Activated CD8-positive, alpha-beta memory T cell treated with anti-CD3 and anti-CD28 coated beads, Interleukin-2, amount 50 U/mL, for 4 hours (primary cell): ENCODE results near the gene FAAP100.
"Not testable (repeated sequence)": the region's sequence is repeated elsewhere in the genome, so short reads cannot be mapped to it uniquely, and the experiment has no call there.

Experiments used
- DNase-seq: peaks from one replicate; pipeline ENCODE4 v3.0.0-alpha.2; 2020

Gene FAAP100

DNA sequence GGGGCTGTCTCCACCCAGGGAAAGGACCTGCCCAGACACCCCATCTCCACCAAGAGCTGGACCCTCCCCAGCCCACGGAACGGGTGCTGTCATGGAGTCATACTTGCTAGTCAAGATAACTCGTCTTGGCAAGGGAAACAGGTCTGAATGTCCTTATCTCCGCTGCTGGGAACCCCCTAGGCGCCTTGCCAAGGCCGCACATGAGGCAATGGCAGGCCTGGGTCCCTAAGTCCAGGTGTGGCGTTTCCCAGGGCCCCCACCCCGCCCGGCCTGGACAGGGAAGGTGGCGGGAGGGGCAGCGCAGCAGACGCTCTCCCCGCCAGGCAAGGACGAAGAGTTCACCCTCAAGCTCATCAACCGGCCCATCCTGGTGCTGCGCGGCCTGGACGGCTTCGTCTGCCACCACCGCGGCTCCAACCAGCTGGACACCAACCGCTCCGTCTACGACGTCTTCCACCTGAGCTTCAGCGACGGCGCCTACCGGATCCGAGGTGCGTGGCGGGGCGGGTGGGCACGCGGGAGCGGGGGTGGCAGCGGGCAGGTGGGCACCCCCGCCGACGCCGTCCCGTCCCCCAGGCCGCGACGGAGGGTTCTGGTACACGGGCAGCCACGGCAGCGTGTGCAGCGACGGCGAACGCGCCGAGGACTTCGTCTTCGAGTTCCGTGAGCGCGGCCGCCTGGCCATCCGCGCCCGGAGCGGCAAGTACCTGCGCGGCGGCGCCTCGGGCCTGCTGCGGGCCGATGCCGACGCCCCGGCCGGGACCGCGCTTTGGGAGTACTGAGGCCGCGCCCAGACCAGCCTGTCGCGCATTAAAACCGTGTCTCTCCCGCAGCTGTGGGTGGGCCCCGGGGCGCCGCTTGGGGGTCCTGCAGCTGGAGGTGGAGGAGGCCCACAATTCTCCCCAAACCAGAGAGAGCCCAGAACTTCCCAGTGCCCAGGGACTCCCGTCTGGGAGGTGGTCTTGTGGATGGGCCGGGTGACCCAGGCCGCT is 15.6 kb downstream of the FAAP100 start:
- DNase-seq: no peak

DNA sequence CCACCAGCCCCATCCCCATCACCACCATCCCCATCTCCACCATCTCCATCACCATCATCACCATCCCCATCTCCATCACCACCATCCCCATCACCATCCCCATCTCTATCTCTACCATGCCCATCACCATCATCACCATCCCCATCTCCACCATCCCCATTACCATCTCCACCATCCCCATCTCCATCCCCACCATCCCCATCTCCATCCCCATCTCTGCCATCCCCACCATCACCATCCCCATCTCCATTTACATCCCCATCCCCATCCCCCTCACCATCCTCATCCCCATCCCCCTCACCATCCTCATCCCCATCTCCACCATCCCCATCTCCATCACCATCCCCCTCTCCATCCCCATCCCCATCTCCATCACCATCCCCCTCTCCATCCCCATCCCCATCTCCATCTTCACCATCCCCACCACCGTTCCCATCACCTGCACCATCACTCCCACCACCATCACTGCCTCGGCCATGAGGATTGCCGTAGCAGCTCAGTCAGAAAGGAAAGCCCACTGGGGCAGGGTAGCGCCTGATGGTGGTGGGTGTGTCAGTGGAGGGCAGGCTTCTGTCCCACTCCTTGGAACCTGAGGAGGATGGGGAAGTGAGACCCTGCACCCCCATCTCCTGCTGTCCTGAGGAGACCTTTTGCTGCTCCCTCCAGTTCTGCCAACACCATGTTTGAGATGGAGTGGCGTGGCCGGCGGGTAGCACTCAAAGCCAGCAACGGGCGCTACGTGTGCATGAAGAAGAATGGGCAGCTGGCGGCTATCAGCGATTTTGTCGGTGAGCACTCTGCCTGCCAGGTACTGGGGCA is 16.5 kb downstream of the FAAP100 start:
- DNase-seq: no peak

DNA sequence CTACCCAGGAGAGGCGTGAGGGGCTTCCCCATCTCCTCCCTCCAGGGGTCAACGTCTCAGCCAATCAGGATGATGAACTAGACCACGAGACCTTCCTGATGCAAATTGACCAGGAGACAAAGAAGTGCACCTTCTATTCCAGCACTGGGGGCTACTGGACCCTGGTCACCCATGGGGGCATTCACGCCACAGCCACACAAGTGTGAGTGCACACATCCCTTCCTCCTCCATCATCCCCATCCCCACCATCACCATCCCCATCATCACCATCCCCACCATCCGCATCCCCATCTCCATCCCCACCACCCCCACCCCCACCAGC is 17.2 kb downstream of the FAAP100 start:
- DNase-seq: no peak

DNA sequence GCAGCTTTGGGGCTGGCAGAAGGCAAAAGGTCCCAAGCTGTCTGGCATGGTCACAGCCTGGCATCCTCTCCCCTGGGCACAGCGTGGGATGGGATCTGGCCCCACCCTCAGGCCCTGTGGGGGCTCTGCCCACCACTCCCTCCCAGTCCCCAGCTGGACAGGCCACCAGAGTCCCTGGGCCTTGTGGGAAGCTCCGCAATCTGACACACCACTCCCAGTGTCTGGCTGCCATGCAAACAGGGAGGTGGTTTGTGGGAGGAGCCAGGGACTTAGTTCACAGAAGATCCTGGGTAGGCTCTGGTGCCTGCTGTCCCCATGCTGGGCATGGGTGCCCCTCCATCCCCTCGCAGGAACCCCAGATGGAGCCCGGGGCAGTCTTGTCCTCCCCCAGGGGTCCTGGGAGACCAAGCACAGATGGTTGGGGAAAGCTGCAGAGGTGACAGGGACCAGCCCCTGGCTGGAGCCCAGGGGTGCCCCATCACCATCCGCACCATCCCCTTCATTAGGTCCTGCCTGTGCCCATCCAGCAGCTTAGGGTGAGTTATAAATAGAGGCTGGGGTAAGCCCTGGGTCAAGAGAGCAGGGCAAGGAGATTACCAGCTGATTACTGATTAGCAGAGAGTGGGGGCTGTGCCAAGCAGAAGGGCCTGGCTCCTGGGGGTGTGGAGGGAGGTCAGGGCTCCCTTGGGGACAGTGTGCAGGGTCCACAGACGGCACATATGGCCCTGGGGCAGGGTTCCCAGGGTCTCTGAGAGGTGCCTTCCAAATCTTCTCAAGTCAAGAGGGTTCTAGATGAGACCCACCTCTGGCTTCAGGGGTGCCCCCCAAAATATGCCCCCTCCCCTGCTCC is 17.8 kb downstream of the FAAP100 start:
- no peak for DNase-seq

DNA sequence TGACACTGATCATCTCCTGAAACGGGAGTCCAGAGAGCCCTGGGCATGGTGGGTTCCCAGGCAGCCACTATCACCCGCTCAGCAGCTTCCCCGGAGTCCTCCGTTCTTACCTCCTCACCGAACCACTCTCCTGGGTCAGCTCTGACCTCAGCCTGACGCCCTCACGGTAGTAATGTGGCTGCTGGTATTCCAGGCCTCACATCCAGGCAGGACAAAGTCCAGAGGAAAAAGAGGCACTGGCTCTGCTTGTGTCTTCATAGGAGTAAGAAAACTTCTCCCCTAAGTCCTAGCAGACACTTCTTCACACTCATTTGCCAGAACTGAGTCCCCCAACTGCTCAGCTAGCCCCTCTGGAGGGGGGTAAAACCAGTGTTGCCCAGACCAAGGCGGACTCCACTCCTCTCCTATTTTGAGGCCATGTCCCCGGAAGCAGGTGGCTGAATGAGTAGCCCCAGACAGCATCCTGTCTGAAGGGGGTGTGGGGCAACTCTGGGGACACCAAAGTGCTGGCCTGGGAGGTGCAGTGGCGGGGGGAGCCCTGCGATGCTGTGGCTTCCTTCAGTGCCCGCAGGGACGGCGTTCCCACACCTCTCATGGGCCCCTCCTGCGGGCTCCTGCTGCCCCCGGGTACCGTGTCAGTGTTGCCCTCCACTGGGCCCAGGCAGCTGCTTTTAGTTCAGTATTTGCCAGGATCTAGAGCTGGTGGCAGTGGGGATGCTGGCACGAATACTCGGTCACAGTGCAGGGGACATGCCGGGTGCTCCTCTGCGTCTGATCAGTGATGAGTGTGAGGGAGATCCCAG is 18.6 kb downstream of the FAAP100 start:
- DNase-seq: no peak

- DNase-seq: no peak
These were observed 19.5 kb downstream of the FAAP100 start for GRCh38 chr17:81532490-81533287.

GRCh38 chr17:81531998-81532404 is 20.2 kb downstream of the FAAP100 start:
- not testable (repeated sequence) for DNase-seq

DNA sequence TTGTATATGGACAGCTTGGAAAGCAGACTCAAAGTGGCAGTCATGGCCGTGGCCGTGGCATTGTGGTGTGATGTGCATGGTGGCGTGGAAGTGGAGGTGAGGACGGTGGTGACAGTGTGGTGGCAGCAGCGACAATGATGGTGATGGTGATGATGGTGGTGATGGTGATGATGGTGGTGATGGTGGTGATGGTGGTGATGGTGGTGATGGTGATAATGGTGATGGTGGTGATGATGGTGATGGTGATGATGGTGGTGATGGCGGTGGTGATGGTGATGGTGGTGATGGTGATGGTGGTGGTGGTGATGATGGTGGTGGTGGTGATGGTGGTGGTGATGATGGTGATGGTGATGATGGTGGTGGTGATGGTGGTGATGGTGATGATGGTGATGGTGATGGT is 21.1 kb downstream of the FAAP100 start:
- DNase-seq: not testable (repeated sequence)

DNA sequence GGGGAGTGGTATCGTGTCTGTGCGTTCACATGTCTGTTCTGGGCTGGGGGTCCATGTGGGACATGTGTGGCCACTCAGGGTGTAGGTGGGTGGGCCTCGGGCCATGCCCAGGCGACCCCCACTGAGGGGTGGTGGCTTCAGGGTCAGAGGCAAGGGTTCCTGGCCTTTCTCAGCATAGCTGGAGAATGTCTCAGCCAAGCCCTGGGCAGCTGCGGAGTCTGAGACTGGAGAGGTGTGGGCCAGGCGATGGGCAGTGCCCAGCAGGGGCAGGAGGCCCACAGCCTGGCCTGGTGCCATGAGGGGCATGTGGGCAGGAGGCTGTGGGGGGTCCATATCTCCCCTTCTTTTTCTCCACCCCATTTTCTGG is 22.7 kb downstream of the FAAP100 start:
- no peak for DNase-seq

DNA sequence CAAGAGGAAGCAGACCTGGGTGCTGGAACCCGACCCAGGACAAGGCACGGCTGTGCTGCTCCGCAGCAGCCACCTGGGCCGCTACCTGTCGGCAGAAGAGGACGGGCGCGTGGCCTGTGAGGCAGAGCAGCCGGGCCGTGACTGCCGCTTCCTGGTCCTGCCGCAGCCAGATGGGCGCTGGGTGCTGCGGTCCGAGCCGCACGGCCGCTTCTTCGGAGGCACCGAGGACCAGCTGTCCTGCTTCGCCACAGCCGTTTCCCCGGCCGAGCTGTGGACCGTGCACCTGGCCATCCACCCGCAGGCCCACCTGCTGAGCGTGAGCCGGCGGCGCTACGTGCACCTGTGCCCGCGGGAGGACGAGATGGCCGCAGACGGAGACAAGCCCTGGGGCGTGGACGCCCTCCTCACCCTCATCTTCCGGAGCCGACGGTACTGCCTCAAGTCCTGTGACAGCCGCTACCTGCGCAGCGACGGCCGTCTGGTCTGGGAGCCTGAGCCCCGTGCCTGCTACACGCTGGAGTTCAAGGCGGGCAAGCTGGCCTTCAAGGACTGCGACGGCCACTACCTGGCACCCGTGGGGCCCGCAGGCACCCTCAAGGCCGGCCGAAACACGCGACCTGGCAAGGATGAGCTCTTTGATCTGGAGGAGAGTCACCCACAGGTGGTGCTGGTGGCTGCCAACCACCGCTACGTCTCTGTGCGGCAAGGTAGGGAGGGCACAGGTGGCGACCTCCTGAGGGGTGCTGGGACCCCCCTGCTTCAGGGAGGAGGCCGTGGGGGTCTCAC is 23.3 kb downstream of the FAAP100 start:
- DNase-seq: no peak

GRCh38 chr17:81528384-81528650 is 23.8 kb downstream of the FAAP100 start:
- no peak for DNase-seq

DNA sequence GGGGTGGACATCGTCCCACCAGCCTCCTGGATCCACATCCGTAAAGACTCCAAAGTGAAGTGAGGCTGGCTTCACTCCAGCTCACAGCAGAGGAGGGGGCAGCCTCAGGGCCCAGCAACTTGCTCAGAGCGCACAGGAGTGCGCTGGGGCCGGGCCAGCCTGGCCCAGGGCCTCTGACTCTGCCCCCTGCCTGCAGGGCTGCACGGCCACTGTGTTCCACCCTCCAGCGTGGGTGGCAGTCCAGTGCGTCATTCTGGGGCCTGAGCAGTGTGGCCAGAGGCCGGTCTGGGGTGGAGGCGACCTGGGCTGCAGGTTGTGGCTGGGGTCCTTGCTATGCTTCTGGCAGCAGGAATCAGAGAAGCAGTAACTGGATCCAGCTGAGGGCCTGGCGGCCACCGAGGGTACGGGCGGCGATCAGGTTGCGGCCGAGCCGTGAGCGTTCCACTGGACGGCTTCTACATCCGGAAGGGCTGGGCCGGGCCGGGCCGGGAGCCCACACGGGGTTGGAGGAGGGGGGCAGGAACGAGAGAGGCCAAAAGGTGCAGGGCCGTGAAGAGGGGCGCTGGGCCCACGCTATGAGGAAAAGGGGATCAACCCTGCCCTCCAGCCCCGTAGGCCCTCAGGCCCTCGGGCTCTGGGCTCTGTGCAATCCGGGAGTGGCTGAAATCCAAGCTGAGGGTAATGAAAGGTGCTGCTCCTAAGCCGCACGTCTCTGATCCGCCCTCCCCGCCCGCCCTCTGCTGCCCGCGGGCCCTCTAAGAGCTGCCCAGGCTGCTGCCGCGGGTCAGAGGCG is 24.4 kb downstream of the FAAP100 start, which contains the start of gene FSCN2:
TSS of gene FSCN2 (plus strand) at position 787 of the 793 bp plus-strand sequence. CDS start 155 bp downstream, outside the sequence.
- DNase-seq: no peak

- DNase-seq: no peak
These were observed 25.2 kb downstream of the FAAP100 start for GRCh38 chr17:81526662-81527571.

- DNase-seq: no peak
These were observed 27.3 kb downstream of the FAAP100 start for GRCh38 chr17:81524865-81525159.

- DNase-seq: no peak
These were observed 27.9 kb downstream of the FAAP100 start for GRCh38 chr17:81524039-81524864.

- no peak for DNase-seq
These were observed 28.6 kb downstream of the FAAP100 start for GRCh38 chr17:81523402-81524038.
